ENCODE data around the gene KCNC4.

KCNC4 gene

GRCh38 chr1:110215621-110216515, 5.8 kb downstream of the KCNC4 start:
- TF ChIP-seq, protein P1, sequence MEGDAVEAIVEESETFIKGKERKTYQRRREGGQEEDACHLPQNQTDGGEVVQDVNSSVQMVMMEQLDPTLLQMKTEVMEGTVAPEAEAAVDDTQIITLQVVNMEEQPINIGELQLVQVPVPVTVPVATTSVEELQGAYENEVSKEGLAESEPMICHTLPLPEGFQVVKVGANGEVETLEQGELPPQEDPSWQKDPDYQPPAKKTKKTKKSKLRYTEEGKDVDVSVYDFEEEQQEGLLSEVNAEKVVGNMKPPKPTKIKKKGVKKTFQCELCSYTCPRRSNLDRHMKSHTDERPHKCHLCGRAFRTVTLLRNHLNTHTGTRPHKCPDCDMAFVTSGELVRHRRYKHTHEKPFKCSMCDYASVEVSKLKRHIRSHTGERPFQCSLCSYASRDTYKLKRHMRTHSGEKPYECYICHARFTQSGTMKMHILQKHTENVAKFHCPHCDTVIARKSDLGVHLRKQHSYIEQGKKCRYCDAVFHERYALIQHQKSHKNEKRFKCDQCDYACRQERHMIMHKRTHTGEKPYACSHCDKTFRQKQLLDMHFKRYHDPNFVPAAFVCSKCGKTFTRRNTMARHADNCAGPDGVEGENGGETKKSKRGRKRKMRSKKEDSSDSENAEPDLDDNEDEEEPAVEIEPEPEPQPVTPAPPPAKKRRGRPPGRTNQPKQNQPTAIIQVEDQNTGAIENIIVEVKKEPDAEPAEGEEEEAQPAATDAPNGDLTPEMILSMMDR (IDR thresholded peaks at IDR 0.05; ENCODE audit: insufficient read depth, low read depth, low read length, missing control alignments): no peak
- DNase-seq (ENCODE audit: low read depth): no peak
- H3K4me3 ChIP-seq (ENCODE audit: low read depth, low read length): no peak overlapping the region

DNA sequence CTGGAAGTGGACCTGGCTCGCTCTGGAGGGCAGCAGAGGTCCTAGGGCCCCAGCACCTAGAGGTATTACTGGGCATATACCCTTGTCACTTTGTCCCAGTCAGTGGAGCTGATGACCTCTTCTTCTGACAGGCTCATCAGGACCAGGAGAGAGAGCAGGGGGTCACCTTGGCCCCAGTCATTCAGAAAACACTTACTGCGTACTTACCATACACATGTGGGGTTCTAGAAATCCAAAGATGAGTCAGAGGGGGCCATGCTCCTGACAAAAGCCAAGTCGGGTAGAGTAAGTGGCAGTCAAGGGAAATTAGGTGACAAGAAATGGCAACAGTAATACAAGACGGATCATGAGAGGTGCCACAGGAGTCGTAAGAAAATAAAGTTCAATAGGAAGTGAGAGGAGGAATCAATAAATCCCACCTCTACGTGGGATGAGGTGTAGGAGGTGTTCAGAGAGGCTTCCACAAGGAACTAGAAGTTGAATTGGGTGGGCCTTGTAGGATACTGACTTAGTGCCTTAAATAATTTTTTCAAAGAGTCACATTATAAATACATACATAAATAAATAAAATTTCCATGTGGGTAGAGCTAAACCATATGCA, 6.8 kb downstream of the KCNC4 start:
- DNase-seq (ENCODE audit: low read depth): peak; percentile 58
- no peak overlapping the region for H3K4me3 ChIP-seq (ENCODE audit: low read depth, low read length)
- TF ChIP-seq, protein P1 (IDR thresholded peaks at IDR 0.05; ENCODE audit: insufficient read depth, low read depth, low read length, missing control alignments): no peak

GRCh38 chr1:110218137-110218536, 8.0 kb downstream of the KCNC4 start:
- no peak for DNase-seq (ENCODE audit: low read depth)
- TF ChIP-seq, protein P1 (IDR thresholded peaks at IDR 0.05; ENCODE audit: insufficient read depth, low read depth, low read length, missing control alignments): no peak
- no peak overlapping the region for H3K4me3 ChIP-seq (ENCODE audit: low read depth, low read length)

- TF ChIP-seq, protein P1 (IDR thresholded peaks at IDR 0.05; ENCODE audit: insufficient read depth, low read depth, low read length, missing control alignments): no peak
- no peak overlapping the region for H3K4me3 ChIP-seq (ENCODE audit: low read depth, low read length)
- no peak for DNase-seq (ENCODE audit: low read depth)
These were observed 8.6 kb downstream of the KCNC4 start for GRCh38 chr1:110218739-110219138.

DNA sequence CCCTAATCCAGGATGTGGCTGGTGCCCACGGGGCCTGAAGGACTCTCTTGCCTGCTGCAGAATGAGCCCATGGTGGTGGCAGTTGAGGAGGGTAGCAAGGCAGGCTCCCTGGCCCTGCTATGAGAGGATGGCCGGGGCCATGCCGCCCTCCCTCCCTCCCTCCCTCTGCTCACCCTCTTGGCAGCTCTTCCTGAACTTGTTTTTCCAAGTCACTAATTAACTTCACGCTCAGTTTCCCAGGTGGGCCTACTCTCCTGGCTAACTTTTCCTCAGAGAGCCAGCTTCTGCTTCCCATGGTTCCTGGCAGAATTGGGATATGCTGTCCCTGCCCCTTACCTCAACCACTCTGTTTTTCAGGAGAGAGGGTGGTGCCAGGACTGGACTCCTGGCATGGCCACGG, 10.2 kb downstream of the KCNC4 start:
- no peak overlapping the region for H3K4me3 ChIP-seq (ENCODE audit: low read depth, low read length)
- DNase-seq (ENCODE audit: low read depth): no peak
- TF ChIP-seq, protein P1 (IDR thresholded peaks at IDR 0.05; ENCODE audit: insufficient read depth, low read depth, low read length, missing control alignments): no peak

- H3K4me3 ChIP-seq (ENCODE audit: low read depth, low read length): no peak overlapping the region
- DNase-seq (ENCODE audit: low read depth): no peak
- TF ChIP-seq, protein P1 (IDR thresholded peaks at IDR 0.05; ENCODE audit: insufficient read depth, low read depth, low read length, missing control alignments): no peak
These were observed 11.0 kb downstream of the KCNC4 start for GRCh38 chr1:110221119-110221518.
